DOHH2 (cell line): ENCODE data around the gene ARHGAP1.

Source experiments
- H3F3A ChIP-seq: fragments of 200-600 bp; sonication (generic), shearing (Covaris generic); 2 replicates; pipeline ENCODE4 v1.6.0; 2016; ENCODE audit warnings: antibody characterized with exemption, mild to moderate bottlenecking; ENCODE audit not compliant: control insufficient read depth, insufficient read depth
- H3K27ac ChIP-seq: fragments of 200-600 bp; sonication (generic); 2 replicates; pipeline ENCODE4 v1.5.1; 2014; ENCODE audit warnings: low read depth, mild to moderate bottlenecking, low read length, moderate library complexity
- H3K27me3 ChIP-seq: fragments of 200-600 bp; sonication (generic); 2 replicates; pipeline ENCODE4 v1.6.1; 2014; ENCODE audit warnings: mild to moderate bottlenecking, low read length, mixed read lengths; ENCODE audit not compliant: control insufficient read depth
- H3K36me3 ChIP-seq: fragments of 200-600 bp; sonication (generic); 2 replicates; pipeline ENCODE4 v1.6.1; 2014; ENCODE audit warnings: mild to moderate bottlenecking, low read length, moderate library complexity, mixed read lengths; ENCODE audit not compliant: control insufficient read depth
- H3K4me1 ChIP-seq: fragments of 200-600 bp; sonication (generic); 2 replicates; pipeline ENCODE4 v1.6.1; 2014; ENCODE audit warnings: mild to moderate bottlenecking, low read length, mixed read lengths; ENCODE audit not compliant: control insufficient read depth
- H3K4me2 ChIP-seq: fragments of 200-600 bp; sonication (generic); 2 replicates; pipeline ENCODE4 v1.6.0; 2014; ENCODE audit warnings: mild to moderate bottlenecking, low read length, moderate library complexity
- H3K4me3 ChIP-seq: fragments of 200-600 bp; sonication (generic); 2 replicates; pipeline ENCODE4 v1.5.1; 2014; ENCODE audit warnings: mild to moderate bottlenecking, low read length, mixed read lengths
- H3K79me2 ChIP-seq: fragments of 200-600 bp; sonication (generic); 2 replicates; pipeline ENCODE4 v1.6.1; 2014; ENCODE audit warnings: mild to moderate bottlenecking, low read length, mixed read lengths; ENCODE audit not compliant: control insufficient read depth
- H3K9me2 ChIP-seq: fragments of 200-600 bp; sonication (generic); replicated peaks from 2 replicates; pipeline ENCODE4 v1.6.1; 2014; ENCODE audit warnings: mild to moderate bottlenecking, low read length, mixed read lengths; ENCODE audit not compliant: control insufficient read depth
- H3K9me3 ChIP-seq: fragments of 200-600 bp; sonication (generic); 2 replicates; pipeline ENCODE4 v1.6.1; 2014; ENCODE audit warnings: antibody characterized with exemption, low read length, mixed read lengths; ENCODE audit not compliant: control insufficient read depth, insufficient read depth
- H4K20me1 ChIP-seq: fragments of 200-600 bp; sonication (generic); 2 replicates; pipeline ENCODE4 v1.6.0; 2014; ENCODE audit warnings: low read depth, mild to moderate bottlenecking, antibody characterized with exemption, low read length, moderate library complexity; ENCODE audit not compliant: control insufficient read depth, insufficient read depth
- CTCF ChIP-seq: fragments of 200-600 bp; sonication (generic); IDR thresholded peaks from one replicate; pipeline ENCODE4 v1.5.1; 2014; ENCODE audit warnings: antibody characterized with exemption, mild to moderate bottlenecking, low read depth, low read length; ENCODE audit not compliant: poor library complexity, severe bottlenecking
- EZH2phosphoT487 ChIP-seq: fragments of 200-600 bp; sonication (generic); IDR thresholded peaks from 2 replicates; pipeline ENCODE4 v1.6.1; 2017; ENCODE audit warnings: borderline replicate concordance, mild to moderate bottlenecking, antibody characterized with exemption, low read length, moderate library complexity, mixed read lengths

The ARHGAP1 gene

GRCh38 chr11:46736615-46737014, 36.2 kb upstream of the ARHGAP1 start:
- H3K4me3 ChIP-seq: no peak overlapping the region
- no peaks in the 10 kb centered on the region for H3K9me2 ChIP-seq
- H4K20me1 ChIP-seq: no peaks in the 10 kb centered on the region
- H3K79me2 ChIP-seq: no peaks in the 10 kb centered on the region
- H3K4me1 ChIP-seq: no peaks in the 10 kb centered on the region
- H3K4me2 ChIP-seq: no peak overlapping the region
- no peaks in the 10 kb centered on the region for H3K27me3 ChIP-seq
- H3K9me3 ChIP-seq: no peaks in the 10 kb centered on the region
- H3F3A ChIP-seq: no peaks in the 10 kb centered on the region
- TF ChIP-seq CTCF (no peak), EZH2phosphoT487 (no peak)
- peaks cover 6% of the 10 kb centered on the region for H3K36me3 ChIP-seq
- no peak overlapping the region for H3K27ac ChIP-seq

- H3F3A ChIP-seq: no peaks in the 10 kb centered on the region
- H3K27me3 ChIP-seq: no peaks in the 10 kb centered on the region
- no peak overlapping the region for H3K4me2 ChIP-seq
- H3K4me1 ChIP-seq: no peaks in the 10 kb centered on the region
- peaks cover 1% of the 10 kb centered on the region; the same call in 1 of the 2 replicates for H3K36me3 ChIP-seq
- no peak for TF ChIP-seq EZH2phosphoT487
- no peak for TF ChIP-seq CTCF
- no peaks in the 10 kb centered on the region for H4K20me1 ChIP-seq
- H3K9me3 ChIP-seq: no peaks in the 10 kb centered on the region
- no peak overlapping the region for H3K27ac ChIP-seq
- no peaks in the 10 kb centered on the region for H3K9me2 ChIP-seq
- no peak overlapping the region for H3K4me3 ChIP-seq
- H3K79me2 ChIP-seq: no peaks in the 10 kb centered on the region
Measured at GRCh38 chr11:46736146-46736545, 35.7 kb upstream of the ARHGAP1 start.

GRCh38 chr11:46733234-46733633, 32.8 kb upstream of the ARHGAP1 start:
- no peak for TF ChIP-seq CTCF
- no peak for TF ChIP-seq EZH2phosphoT487
- H3K4me3 ChIP-seq: no peak overlapping the region

GRCh38 chr11:46731545-46731944, 31.1 kb upstream of the ARHGAP1 start:
- H3K9me3 ChIP-seq: no peaks in the 10 kb centered on the region
- no peaks in the 10 kb centered on the region for H3K27me3 ChIP-seq
- no peak for TF ChIP-seq EZH2phosphoT487
- no peak for TF ChIP-seq CTCF
- H3K79me2 ChIP-seq: no peaks in the 10 kb centered on the region
- H3F3A ChIP-seq: no peaks in the 10 kb centered on the region
- H3K9me2 ChIP-seq: no peaks in the 10 kb centered on the region
- H3K36me3 ChIP-seq: no peaks in the 10 kb centered on the region
- no peak overlapping the region for H3K27ac ChIP-seq
- H4K20me1 ChIP-seq: no peaks in the 10 kb centered on the region
- no peak overlapping the region for H3K4me3 ChIP-seq
- H3K4me1 ChIP-seq: no peaks in the 10 kb centered on the region
- H3K4me2 ChIP-seq: no peak overlapping the region

More at GRCh38 chr11:46733234-46733633, 32.8 kb upstream of the ARHGAP1 start:
- Histone ChIP-seq H3K27me3 (no peaks in the 10 kb centered on the region), H3K9me3 (no peaks in the 10 kb centered on the region), H3K36me3 (no peaks in the 10 kb centered on the region), H3K4me2 (no peak overlapping the region), H3F3A (no peaks in the 10 kb centered on the region), H3K9me2 (no peaks in the 10 kb centered on the region), H4K20me1 (no peaks in the 10 kb centered on the region), H3K4me1 (no peaks in the 10 kb centered on the region), H3K27ac (no peak overlapping the region), H3K79me2 (no peaks in the 10 kb centered on the region)
